HTERT RPE-1 (cell line): ENCODE results near the gene MYOF.
"Not testable (repeated sequence)": the region's sequence is repeated elsewhere in the genome, so short reads cannot be mapped to it uniquely, and the experiment has no call there.

Source experiments
- in situ Hi-C: fragments of 300-500 bp; cut with MboI; formaldehyde crosslinking; loops from 4 replicates; pipeline ENCODE4 v1.14.3; 2020; ENCODE audit warnings: low sequenced_read_pairs

Gene MYOF

DNA sequence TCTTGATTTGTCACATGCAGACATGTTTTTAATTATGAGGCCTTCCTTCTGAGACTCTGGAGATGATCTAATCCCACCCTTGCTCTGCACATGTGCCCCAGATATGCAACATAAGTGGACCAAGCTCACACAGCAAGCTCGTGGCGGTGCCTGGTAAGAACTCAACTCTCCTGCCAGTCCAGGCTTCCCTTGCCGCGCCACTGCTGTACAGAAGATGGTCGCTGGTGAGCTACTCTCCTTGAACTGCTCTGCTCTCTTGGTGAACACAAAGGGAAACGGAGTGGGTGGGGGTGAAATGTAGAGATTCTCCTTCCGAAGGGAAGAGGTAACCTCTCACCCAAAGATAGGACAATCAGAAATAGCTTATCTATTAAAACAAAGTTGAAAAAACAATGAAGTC is 25.7 kb downstream of the MYOF start:
- in situ Hi-C loops = no loop called here

DNA sequence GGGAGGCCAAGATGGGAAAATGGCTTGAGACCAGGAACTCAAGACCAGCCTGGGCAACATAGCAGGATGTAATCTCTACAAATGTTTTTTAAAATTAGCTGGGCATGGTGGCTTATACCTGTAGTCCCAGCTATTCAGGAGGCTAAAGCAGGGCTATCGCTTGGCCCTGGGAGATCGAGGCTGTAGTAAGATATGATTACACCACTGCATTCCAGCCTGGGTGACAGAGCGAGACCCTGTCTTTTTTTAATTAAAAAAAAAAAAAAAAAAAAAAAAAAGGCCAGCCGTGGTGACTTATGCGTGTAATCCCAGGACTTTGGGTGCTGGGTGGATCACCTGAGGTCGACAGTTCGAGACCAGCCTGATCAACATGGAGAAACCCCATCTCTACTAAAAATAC is 27.4 kb downstream of the MYOF start:
- in situ Hi-C loops = no loop called here

GRCh38 chr10:93454146-93454545 is 28.0 kb downstream of the MYOF start:
- in situ Hi-C loops = no loop called here

DNA sequence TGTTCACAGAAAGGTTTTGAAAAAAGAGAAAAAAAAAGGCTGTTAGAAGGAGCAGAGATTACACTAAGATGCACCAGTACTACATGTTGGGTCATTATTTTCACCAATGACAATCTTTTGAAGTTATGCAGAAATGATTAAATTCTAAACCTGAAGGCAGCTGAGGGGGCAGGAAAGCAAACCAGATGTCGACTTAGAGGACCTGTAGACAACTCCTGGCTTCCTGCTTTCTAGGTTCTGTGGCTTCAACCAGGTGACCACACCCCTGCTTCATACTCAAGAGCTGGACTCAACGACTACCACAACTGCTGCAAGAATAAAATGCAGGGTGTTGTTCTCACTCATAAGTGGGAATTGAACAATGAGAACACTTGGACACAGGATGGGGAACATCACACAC is 30.0 kb downstream of the MYOF start:
- in situ Hi-C loops = no loop called here

DNA sequence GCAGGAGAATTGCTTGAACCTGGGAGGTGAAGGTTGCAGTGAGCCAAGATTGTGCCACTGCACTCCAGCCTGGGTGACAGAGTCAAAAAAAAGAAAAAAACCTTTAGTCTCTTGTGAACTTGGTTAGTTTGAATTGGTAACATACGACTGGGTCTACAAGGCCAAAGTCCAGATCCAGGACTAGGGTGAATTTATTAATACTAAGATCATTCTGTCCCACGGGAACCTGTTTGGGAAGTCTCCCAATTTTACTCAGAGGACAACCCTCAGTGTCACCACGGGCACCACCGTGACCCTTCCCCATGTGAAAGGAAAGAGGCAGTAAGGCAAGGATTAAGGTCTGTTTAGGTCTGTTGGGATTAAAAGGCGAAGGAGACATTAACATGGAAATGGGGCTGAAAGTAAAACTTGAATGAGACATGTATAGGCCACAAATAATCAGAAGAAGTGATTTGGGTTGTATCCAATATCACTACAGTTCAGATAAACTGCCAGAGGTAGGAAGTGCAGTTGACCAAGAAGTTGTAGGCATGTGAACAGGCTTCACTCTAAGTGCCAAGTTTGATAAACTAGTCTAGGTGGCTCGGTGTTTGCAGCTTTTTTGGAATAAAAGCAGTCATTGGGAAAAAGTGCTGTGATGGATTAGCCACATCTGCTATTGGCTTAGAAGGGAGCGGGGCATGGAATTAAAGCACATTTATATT is 30.7 kb downstream of the MYOF start:
- in situ Hi-C loops = no loop called here

- in situ Hi-C loops = no loop called here
These were observed 34.2 kb downstream of the MYOF start for GRCh38 chr10:93447970-93448369.

GRCh38 chr10:93447019-93447418 is 35.1 kb downstream of the MYOF start:
- in situ Hi-C loops = no loop called here

DNA sequence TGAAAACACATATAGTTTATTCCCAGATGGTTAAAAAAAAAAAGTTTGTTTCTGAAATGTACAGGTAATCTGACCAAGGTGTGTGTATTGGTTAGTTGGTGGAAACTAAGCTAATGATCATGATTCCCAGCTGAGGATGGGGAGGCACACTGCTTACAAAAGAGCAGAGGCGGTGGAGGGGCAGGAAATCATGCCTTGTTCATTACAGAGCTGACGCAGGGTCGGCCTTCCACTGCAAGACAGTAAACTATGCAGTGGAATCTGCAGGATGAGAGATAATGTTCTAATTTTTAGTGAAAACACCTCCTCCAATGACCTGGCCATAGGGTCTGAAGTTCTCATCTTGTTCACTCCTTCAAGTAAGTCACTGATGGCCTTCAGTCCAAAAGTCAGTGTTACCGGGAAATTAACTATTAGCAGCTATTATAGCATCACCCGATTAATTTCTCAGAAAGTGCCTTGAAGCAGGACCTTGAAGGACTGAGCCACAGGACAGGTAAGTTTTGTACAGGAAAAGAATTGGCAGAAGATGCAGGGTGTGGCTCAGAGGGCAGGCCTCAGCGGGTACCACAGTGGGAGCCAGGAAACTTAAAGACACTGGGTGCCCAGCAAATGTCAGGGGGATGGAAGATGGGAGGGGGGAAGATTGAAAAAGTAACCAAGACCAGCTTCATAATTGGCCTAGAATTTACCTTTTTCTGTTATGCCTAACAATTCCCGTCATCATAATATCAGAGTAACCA is 36.0 kb downstream of the MYOF start:
- in situ Hi-C loops = no loop called here

- in situ Hi-C loops = no loop called here
These were observed 36.8 kb downstream of the MYOF start for GRCh38 chr10:93445097-93445960.

GRCh38 chr10:93443481-93443880 is 38.7 kb downstream of the MYOF start:
- in situ Hi-C loops = no loop called here

DNA sequence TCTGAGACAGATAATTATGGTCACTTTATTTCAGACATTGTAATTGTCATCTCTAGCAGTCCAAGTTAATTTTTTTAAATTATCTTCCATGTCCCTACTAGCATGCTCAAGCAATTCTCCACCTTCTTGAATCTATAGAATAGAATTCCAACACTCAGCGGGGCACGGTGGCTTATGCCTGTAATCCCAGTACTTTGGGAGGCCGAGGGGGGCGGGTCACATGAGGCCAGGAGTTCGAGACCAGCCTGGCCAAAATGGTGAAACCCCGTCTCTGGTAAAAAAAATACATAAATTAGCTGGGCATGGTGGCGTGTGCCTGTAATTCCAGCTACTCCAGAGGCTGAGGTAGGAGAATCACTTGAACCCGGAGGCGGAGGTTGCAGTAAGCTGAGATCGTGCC is 39.4 kb downstream of the MYOF start:
- in situ Hi-C loops = not testable (repeated sequence)

DNA sequence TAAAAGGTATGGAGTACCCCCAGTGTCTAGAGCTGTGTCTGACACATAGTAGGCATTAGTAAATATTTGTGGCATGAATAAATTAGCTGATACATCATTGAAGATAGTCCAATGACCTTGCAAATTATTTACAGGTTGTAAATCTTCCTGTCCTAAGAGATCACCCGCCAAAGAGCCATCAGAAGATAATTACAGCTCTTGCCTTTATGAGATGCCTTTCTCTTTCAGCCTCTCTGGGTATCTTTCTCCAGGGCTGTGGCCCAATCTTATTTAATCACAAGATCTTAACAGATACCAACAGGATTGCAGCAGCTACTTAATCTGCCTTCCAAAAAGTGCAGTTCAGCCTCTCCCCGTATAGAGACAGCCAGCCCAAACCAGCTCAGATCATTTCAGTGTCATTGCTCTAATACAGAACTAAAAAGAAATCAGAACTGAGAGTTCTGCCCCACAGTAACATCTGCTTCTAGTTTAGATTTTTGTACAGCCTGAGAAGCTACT is 41.5 kb downstream of the MYOF start:
- in situ Hi-C loops = no loop called here

DNA sequence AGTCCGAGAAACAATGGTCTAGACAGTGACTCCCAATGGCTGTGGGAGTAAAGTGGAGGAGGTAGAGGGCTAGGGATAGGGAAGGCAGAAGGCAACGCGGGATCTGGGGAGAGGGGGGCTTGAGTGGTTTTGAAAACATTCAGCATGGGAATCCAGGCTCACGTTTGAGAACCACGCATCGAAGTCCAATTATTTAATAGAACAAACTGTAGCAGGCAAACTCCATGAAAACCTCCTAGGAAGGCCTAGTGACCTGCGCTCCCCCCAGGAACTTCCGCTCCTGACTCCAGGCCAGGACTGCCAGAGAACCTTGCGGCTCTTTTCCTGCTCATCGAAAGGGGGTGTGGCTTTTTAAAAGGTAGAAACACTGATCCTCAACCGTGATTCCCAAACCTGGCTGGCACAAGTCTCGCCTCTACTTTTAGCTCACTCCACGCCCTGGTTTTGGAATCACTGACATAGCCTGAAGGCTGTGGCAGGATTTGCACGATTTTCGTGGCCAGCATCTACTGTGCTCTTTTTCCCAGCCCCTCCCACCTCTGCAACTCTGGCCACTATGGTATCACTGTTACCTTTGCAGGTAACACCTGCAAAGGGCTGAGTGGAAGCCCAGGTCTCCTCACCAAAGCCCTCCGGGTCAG is 43.4 kb downstream of the MYOF start:
- in situ Hi-C loops = no loop called here

GRCh38 chr10:93437946-93438612 is 44.1 kb downstream of the MYOF start:
- in situ Hi-C loops = no loop called here

DNA sequence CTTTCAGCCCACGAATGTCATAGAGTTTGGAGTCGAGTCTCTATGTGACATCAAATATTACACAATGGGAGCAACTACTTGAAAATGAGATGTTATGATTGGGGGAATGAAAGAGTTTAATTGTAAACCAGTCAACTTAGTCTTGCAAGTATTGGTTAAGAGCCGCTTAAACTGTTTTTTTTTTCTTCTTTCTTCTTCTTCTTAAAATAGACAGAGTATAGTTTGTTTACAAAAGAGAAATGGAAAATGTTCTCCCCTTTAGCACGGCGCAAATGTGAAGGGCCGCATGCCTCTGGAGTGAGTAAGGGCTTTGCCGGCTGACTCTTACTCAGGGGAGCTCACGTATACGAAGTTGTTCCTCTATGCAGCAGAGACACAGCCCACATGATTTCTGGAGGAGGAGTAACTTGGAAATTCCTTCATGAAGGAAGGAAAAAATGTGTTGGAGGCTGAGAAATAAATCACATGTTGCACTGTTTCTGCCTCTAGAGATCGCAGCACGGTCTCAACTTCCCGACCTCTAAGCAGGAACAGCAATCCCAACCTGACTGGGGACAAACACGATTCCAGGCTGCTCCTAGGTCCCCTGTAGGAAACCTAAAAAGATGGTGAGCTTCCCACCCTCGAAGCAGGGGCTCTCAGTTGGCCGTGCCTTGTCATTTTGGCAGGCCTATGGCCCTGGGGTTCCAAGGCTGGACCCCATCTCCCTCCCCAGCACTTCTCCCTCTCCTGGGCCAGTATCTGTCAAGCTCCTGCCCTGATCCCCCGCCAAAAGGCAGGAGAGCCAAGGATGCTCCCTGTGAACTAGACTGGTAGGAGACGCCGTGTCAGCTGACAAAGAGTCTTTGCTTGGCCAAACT is 44.8 kb downstream of the MYOF start:
- in situ Hi-C loops = no loop called here

DNA sequence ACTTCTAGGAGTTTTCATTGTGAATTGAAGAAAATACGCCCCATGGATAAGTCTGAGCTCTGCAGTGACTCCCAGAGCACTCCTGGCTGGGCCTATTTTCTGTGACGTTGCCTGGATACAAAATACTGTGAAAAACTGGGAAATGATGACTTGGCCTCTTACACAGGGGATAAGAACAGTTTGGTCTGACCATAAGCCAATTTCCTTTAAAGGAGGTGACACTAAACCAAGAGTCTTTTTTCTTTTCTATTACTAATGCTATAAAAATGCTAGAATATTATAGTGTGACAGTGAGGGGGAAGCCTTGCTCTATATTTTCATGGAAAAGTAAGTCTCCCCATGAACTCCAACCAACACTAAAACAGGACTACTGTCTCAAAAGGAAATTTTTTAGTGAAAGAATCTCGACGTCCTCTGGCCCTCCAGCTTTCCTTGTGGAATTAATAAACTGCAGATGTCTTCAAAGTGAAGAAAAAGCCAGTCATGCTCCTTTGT is 45.5 kb downstream of the MYOF start:
- in situ Hi-C loops = no loop called here

DNA sequence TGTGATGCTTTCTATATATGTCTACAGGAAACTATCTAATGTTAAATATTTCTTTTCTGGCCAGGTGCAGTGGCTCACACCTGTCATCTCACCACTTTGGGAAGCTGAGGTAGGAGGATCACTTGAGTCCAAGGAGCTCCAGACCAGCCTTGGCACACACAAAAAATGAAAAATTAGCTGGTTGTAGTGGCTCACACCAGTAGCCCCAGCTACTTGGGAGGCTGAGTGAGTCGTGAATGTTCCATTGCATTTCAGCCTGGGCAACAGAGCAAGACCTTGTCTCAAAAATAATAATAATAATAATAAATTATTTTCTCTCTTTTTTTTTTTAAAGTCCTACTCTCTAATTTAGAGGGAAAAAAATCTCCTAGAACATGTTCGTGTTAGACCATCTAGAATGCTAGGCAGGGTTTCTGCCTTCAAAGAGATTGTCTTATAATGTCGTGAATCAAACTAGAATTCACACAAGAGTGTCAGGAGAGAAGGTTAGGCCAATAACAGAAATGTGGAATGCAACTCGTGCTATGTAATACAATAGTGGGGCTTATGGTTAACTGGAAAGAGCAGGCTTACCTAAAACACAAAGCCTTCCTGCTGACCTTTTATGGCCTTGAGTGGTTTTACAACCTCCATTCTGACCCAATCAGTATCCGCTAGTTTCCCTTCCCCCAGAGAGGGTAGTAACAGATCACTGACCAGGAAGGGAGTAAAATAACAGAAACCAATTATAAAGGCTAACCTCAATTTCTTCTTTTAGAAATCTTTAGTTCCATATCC is 46.3 kb downstream of the MYOF start:
- in situ Hi-C loops = no loop called here

DNA sequence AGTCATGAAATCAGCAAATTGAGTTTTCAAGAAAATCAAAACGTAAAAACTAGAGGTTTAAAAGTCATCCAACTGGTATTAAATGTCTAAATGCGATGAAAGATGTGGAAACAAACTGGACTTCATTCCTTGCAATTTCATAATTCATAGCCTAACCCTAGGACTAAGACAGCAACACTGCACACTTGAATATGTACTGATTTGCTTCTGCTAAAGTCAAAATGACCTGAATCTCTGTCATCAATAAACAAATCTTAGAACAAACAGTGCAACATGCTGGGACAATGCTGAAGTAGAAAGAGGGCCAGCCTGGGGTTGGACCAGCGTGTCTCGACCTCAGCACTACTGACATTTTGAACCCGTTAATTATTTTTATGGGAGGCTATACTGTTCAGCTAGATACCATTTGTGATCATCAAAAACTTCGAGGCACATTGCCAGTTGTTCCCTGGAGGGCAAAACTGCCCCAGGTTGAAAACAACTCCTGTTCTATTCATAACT is 47.1 kb downstream of the MYOF start:
- in situ Hi-C loops = no loop called here
